ENCODE measurements around the gene RPL10. TPM values are rescaled to one million over a fixed set of nuclear protein-coding genes. Genes with fewer than 3 reads are reported as not detected.

The RPL10 gene
- total RNA-seq, 1 experiment from 2014 or later = 2,110 TPM

DNA sequence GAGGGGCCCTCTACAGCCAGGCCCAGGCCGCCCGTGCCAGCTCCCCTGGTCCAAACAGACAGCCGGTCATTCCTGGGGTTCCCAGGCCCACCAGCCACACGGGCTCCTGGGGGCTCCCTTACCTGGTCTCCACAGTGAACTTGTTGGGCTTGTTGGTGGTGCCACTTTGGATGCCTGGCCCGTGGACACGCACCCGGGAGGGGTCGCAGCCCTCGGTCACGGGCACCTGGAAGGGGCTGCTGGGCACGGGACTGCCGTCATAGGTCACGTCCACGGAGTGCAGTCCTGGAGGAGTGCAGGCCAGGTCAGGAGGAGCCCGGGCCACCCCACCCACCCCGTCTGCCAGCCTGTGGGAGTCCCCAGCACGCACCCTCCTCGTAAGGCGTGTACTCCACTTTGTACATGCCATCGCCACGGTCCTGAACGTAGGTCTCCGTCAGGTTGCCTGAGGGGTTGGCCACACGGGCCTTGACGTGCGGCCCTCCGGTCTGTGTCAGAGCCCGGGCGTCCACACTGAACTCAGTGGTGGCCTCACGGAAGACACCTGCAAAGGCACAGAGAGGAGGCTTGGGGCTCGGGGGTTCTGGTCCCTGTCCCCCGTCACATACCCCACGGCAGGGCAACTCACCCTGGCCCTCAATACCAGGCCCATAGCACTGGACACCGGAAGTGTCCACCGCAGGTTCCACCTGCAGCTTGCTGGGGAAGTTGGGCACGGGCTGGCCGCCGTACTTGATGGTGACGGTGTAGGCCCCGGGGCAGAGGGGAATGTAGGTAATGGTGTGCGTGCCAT is 38.6 kb upstream of the RPL10 start:
- no peak overlapping the region for H4K8ac ChIP-seq (replicated peaks; ENCODE audit: insufficient read length, low read depth, low read length)
- H3K9me3 ChIP-seq (ENCODE audit: control insufficient read depth, low read depth, low read length) = peaks cover 24% of the 10 kb centered on the region
- no peak overlapping the region for H3K4me2 ChIP-seq (ENCODE audit: insufficient read depth, insufficient read length, low read length)
- peaks cover 3% of the 10 kb centered on the region for H3K23me2 ChIP-seq (ENCODE audit: insufficient read length, low read depth, low read length, poor library complexity, severe bottlenecking)
- WGBS (ENCODE audit: extremely low coverage, insufficient read length, low lambda C conversion rate) = no CpG with 5 or more reads among the region's 41 CpGs
- H2BK12ac ChIP-seq (ENCODE audit: insufficient read length, low read depth, low read length) = no peak overlapping the region
- no peak overlapping the region for H4K5ac ChIP-seq (ENCODE audit: insufficient read length, low read depth, low read length)
- no peak overlapping the region for H3K9ac ChIP-seq (ENCODE audit: extremely low read depth, insufficient read length, low read length)
- no peak overlapping the region for H2BK20ac ChIP-seq (ENCODE audit: low read depth, low read length, poor library complexity, severe bottlenecking)
- Mint-ChIP-seq H3K4me1 (no peaks in the 10 kb centered on the region), H3K27ac (0 out of 7 replicates have a peak overlapping the region, but pooled peaks of 1 of the 3 experiments have one; percentile 32), H3K36me3 (ENCODE audit: insufficient read depth in 1 of 3, low read depth in 3 of 3) (peaks cover 33 to 81% (median 79%) of the 10 kb centered on the region in 3 experiments), H3K27me3 (ENCODE audit: low read depth) (peaks cover 5% of the 10 kb centered on the region), H3K4me3 (no peak overlapping the region), H3K9me3 (peaks cover 45 to 64% of the 10 kb centered on the region in 2 experiments)
- H3K18ac ChIP-seq (ENCODE audit: insufficient read length, low read depth, low read length) = no peak overlapping the region
- H3K4me1 ChIP-seq (ENCODE audit: insufficient read depth, low read length) = no peaks in the 10 kb centered on the region
- no peak overlapping the region for H2BK15ac ChIP-seq (ENCODE audit: low read depth, low read length)
- no peak overlapping the region for H3K27ac ChIP-seq (ENCODE audit: insufficient read length, low read depth, low read length)
- no peak overlapping the region for H3K23ac ChIP-seq (ENCODE audit: insufficient read length, low read depth, low read length)
- no peak overlapping the region for H3T11ph ChIP-seq (ENCODE audit: low read length)
- H2BK120ac ChIP-seq (ENCODE audit: low read depth, low read length, poor library complexity, severe bottlenecking) = no peak overlapping the region
- no peak overlapping the region for H3K4ac ChIP-seq (ENCODE audit: low read depth, low read length)
- H3K56ac ChIP-seq (ENCODE audit: insufficient read length, low read depth, low read length) = no peak overlapping the region
- no peak overlapping the region for H2BK5ac ChIP-seq (ENCODE audit: insufficient read length, low read length)
- H3K14ac ChIP-seq (ENCODE audit: insufficient read depth, low read length) = no peak overlapping the region
- no peak overlapping the region for H2AFZ ChIP-seq (ENCODE audit: low read length)
- no peak overlapping the region for H2AK5ac ChIP-seq (ENCODE audit: insufficient read length, low read length)
- peaks cover 3% of the 10 kb centered on the region for H4K20me1 ChIP-seq (ENCODE audit: control insufficient read depth, insufficient read depth, insufficient read length)
- no peaks in the 10 kb centered on the region for H3K79me1 ChIP-seq (ENCODE audit: insufficient read depth, low read depth, low read length, poor library complexity, severe bottlenecking)
- H4K91ac ChIP-seq (ENCODE audit: insufficient read length, low read depth, low read length) = no peak overlapping the region
- no peak for TF ChIP-seq CTCF (conservative IDR thresholded peaks at IDR 0.05)
- no peaks in the 10 kb centered on the region for H3K27me3 ChIP-seq (ENCODE audit: insufficient read depth, low read length)
- DNase-seq = no peak
- H3K79me2 ChIP-seq (ENCODE audit: insufficient read depth, low read length) = no peaks in the 10 kb centered on the region
